Spleen (tissue), 7 donors: ENCODE results near the gene STON2.

Source experiments
- CTCF ChIP-seq, 11 experiments: fragments of 200-600 bp in 7 of 11; fragments of 450-650 bp in 4 of 11; sonication (generic) in 4 of 11; IDR thresholded peaks in 8 of 11; conservative IDR thresholded peaks in 3 of 11; 1 replicate in 7 of 11; 2 replicates in 4 of 11; pipeline versions ENCODE4 v1.4.0 to v1.8.0; 2016 to 2021; ENCODE audit warnings: antibody characterized with exemption in 11 of 11, inconsistent platforms in 4 of 11, mild to moderate bottlenecking in 1 of 11
- POLR2A ChIP-seq, 3 donors: fragments of 450-650 bp; IDR thresholded peaks; one replicate each; pipeline ENCODE4 v1.5.1; 2017; ENCODE audit warnings: antibody characterized with exemption in 3 of 3, mild to moderate bottlenecking in 1 of 3
- POLR2AphosphoS5 ChIP-seq, 3 donors: sonication (generic); formaldehyde crosslinking; IDR thresholded peaks; one replicate each; pipeline ENCODE4 v1.5.1; 2017; ENCODE audit warnings: antibody characterized with exemption in 3 of 3
- donor health status: DM: no; HTN: no; CAD: no; lungs with moderate emphysema.
- donor health status: DM: no; HTN: no; CAD: no.
- donor health status: DM: no; HTN: no; CAD: no.

- TF ChIP-seq CTCF (IDR thresholded peaks at IDR 0.05 in 8 of 11, conservative IDR thresholded peaks at IDR 0.05 in 3 of 11) (no peak), POLR2A (IDR thresholded peaks at IDR 0.05) (no peak), POLR2AphosphoS5 (IDR thresholded peaks at IDR 0.05) (no peak)
These were observed 33.9 kb downstream of the STON2 start for GRCh38 chr14:81366214-81366613.
